Activated naive CD8-positive, alpha-beta T cell treated with anti-CD3 and anti-CD28 coated beads, Interleukin-2, amount 10 ng/mL, durations not matched to agents 7 days and 5 days (primary cell): Measurements from ENCODE around the gene MEGF11. TPM values are rescaled to one million over a fixed set of nuclear protein-coding genes. Genes with fewer than 3 reads are reported as not detected.

ENCODE experiments used
- ATAC-seq: fragments of 150-1000 bp; cut with Tn5 transposase; one replicate; pipeline ENCODE4 v1.10.0; 2021; ENCODE audit warnings: low read depth, moderate library complexity
- POLR2A ChIA-PET: fragments of 350-600 bp; sonication (Branson Sonifier 250); formaldehyde crosslinking; loops from one replicate; lab custom pipeline; 2021; ENCODE audit warnings: antibody characterized with exemption; lab: Charles Lee
- DNase-seq: peaks from one replicate; pipeline ENCODE4 v3.0.0; 2021
- H3K27ac Mint-ChIP-seq: one replicate; pipeline ENCODE4 v1.8.0; 2022; ENCODE audit warnings: mild to moderate bottlenecking, mixed read lengths
- H3K27me3 Mint-ChIP-seq: one replicate; pipeline ENCODE4 v1.8.0; 2022; ENCODE audit warnings: mild to moderate bottlenecking, moderate library complexity, mixed read lengths
- H3K36me3 Mint-ChIP-seq: one replicate; pipeline ENCODE4 v1.8.0; 2021; ENCODE audit warnings: mild to moderate bottlenecking, mixed read lengths
- H3K4me1 Mint-ChIP-seq: one replicate; pipeline ENCODE4 v1.8.0; 2021; ENCODE audit warnings: mixed read lengths
- H3K4me3 Mint-ChIP-seq: one replicate; pipeline ENCODE4 v1.8.0; 2022; ENCODE audit warnings: mild to moderate bottlenecking, moderate library complexity, mixed read lengths
- H3K9me3 Mint-ChIP-seq: one replicate; pipeline ENCODE4 v1.8.0; 2021; ENCODE audit warnings: mixed read lengths
- total RNA-seq, 2 experiments: library from RNA; stranded (reverse); gene quantifications; one replicate each; pipeline ENCODE4 v1.2.3, GENCODE V29; 2021

MEGF11 gene
- total RNA-seq, 2 experiments from 2014 or later, result not detected

- Mint-ChIP-seq H3K27ac (no peak overlapping the region), H3K4me1 (peaks cover 1% of the 10 kb centered on the region), H3K4me3 (no peak overlapping the region), H3K27me3 (peaks cover 13% of the 10 kb centered on the region), H3K9me3 (no peaks in the 10 kb centered on the region), H3K36me3 (no peaks in the 10 kb centered on the region)
- POLR2A ChIA-PET, result no interaction called here
- no peak for DNase-seq
- ATAC-seq, result no peak
Observed at GRCh38 chr15:66211670-66212562, 41.6 kb downstream of the MEGF11 start.

GRCh38 chr15:66210684-66211083, 42.9 kb downstream of the MEGF11 start:
- POLR2A ChIA-PET, result no interaction called here
- ATAC-seq (no peak), DNase-seq (no peak)
- no peak overlapping the region for H3K4me3 Mint-ChIP-seq
- peaks cover 1% of the 10 kb centered on the region for H3K4me1 Mint-ChIP-seq
- peaks cover 24% of the 10 kb centered on the region for H3K27me3 Mint-ChIP-seq
- H3K36me3 Mint-ChIP-seq, result no peaks in the 10 kb centered on the region
- no peaks in the 10 kb centered on the region for H3K9me3 Mint-ChIP-seq
- H3K27ac Mint-ChIP-seq, result no peak overlapping the region

DNA sequence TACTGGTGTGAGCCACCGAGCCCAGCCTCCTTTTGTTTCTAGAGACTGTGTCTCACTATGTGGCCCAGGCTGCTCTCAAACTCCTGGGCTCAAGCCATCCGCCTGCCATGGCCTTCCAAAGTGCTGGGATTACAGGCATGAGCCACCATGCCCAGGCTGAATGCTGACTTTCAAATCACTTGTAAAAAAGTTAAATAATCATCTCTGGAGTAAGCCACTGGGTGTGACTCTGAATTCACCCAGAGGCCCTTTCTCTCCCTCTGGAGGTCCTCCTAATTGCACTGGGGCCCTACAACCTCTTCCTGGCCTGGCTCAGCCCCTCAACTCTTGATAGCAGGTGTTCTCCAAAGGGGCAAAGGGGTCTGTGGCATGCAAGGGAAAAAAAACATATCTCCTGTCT, 54.8 kb downstream of the MEGF11 start:
- no peaks in the 10 kb centered on the region for H3K27me3 Mint-ChIP-seq
- no peaks in the 10 kb centered on the region for H3K36me3 Mint-ChIP-seq
- H3K4me3 Mint-ChIP-seq, result no peak overlapping the region
- no peaks in the 10 kb centered on the region for H3K9me3 Mint-ChIP-seq
- DNase-seq (no peak), ATAC-seq (no peak)
- H3K4me1 Mint-ChIP-seq, result no peaks in the 10 kb centered on the region
- no peak overlapping the region for H3K27ac Mint-ChIP-seq
- POLR2A ChIA-PET, result no interaction called here

GRCh38 chr15:66196602-66197001, 56.9 kb downstream of the MEGF11 start:
- no peak overlapping the region for H3K27ac Mint-ChIP-seq
- DNase-seq (no peak), ATAC-seq (no peak)
- H3K9me3 Mint-ChIP-seq, result no peaks in the 10 kb centered on the region
- no peak overlapping the region for H3K4me3 Mint-ChIP-seq
- no peaks in the 10 kb centered on the region for H3K4me1 Mint-ChIP-seq
- POLR2A ChIA-PET, result no interaction called here
- peaks cover 2% of the 10 kb centered on the region for H3K27me3 Mint-ChIP-seq
- no peaks in the 10 kb centered on the region for H3K36me3 Mint-ChIP-seq

DNA sequence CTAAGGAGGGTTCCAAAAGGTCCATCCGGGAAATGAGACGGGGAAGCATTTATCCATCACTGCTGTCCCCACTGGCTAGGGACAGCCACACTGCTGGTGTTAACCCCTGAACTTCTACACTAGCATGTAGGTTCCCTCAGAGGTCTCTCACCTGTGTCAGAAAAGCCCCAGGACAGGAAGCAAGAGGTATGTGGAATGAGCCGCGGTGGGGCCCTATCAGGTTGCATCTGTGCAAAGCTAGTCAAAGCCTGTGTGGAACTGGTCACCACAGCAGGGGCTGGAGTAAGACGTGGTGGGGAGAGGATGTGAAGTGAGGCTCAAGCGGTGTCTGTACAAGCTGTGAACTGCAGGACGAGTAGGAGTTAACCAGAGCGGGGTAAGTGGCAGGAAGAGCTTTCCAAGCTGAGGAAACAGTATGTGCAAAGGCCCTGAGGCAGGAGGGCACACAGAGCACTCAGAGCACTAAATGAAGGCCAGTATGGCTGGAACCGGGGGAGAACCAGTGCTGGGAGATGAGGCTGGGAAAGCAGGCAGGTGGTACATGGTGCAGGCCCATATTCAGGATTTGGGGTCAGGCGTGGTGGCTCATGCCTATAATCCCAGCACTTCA, 57.8 kb downstream of the MEGF11 start:
- no peaks in the 10 kb centered on the region for H3K36me3 Mint-ChIP-seq
- no peak for DNase-seq
- H3K4me3 Mint-ChIP-seq, result no peak overlapping the region
- no peaks in the 10 kb centered on the region for H3K9me3 Mint-ChIP-seq
- H3K27ac Mint-ChIP-seq, result no peak overlapping the region
- peaks cover 2% of the 10 kb centered on the region for H3K27me3 Mint-ChIP-seq
- no peaks in the 10 kb centered on the region for H3K4me1 Mint-ChIP-seq
- ATAC-seq, result no peak
- POLR2A ChIA-PET, result interaction anchor here (0.6 kb wide), 1 partner anchor 195 kb away, joined by 3 read pairs; no protein-coding TSS in a partner anchor

- no peak for DNase-seq
- no peak for ATAC-seq
- Mint-ChIP-seq H3K27ac (no peak overlapping the region), H3K27me3 (peaks cover 6% of the 10 kb centered on the region), H3K9me3 (no peaks in the 10 kb centered on the region), H3K4me1 (no peaks in the 10 kb centered on the region), H3K36me3 (no peaks in the 10 kb centered on the region), H3K4me3 (no peak overlapping the region)
- POLR2A ChIA-PET, result no interaction called here
Observed at GRCh38 chr15:66193066-66193465, 60.5 kb downstream of the MEGF11 start.

- H3K27ac Mint-ChIP-seq, result no peak overlapping the region
- POLR2A ChIA-PET, result no interaction called here
- no peak overlapping the region for H3K4me3 Mint-ChIP-seq
- H3K4me1 Mint-ChIP-seq, result no peaks in the 10 kb centered on the region
- H3K9me3 Mint-ChIP-seq, result no peaks in the 10 kb centered on the region
- H3K36me3 Mint-ChIP-seq, result no peaks in the 10 kb centered on the region
- peaks cover 11% of the 10 kb centered on the region for H3K27me3 Mint-ChIP-seq
- no peak for DNase-seq
- ATAC-seq, result no peak
Observed at GRCh38 chr15:66190746-66191145, 62.8 kb downstream of the MEGF11 start.

GRCh38 chr15:66189291-66189690, 64.3 kb downstream of the MEGF11 start:
- ATAC-seq (no peak), DNase-seq (no peak)
- Mint-ChIP-seq H3K4me3 (no peak overlapping the region), H3K9me3 (no peaks in the 10 kb centered on the region), H3K27me3 (peaks cover 23% of the 10 kb centered on the region), H3K4me1 (peaks cover under 1% of the 10 kb centered on the region), H3K27ac (no peak overlapping the region), H3K36me3 (no peaks in the 10 kb centered on the region)
- POLR2A ChIA-PET, result no interaction called here

DNA sequence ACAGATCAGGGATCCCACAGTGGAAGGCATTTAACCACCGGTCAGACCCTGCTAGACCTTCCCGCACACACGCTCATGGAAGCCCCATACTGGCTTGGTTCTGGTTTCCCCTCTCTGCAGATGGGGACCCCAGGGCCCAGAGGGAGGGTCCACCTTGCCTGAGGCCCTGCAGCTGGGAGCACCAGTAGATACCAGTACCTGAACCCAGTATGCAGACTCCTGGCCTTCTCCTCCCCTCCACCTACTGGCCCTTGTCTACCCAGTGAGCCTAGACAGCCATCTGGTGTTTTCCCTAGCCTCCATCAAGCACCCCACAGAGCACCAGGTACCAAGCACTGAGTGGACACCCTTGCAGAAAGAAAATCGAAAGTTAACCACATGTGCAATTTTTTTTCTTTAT, 65.1 kb downstream of the MEGF11 start:
- DNase-seq (no peak), ATAC-seq (no peak)
- Mint-ChIP-seq H3K4me1 (peaks cover 3% of the 10 kb centered on the region), H3K27me3 (peaks cover 30% of the 10 kb centered on the region), H3K9me3 (no peaks in the 10 kb centered on the region), H3K27ac (no peak overlapping the region), H3K4me3 (no peak overlapping the region), H3K36me3 (no peaks in the 10 kb centered on the region)
- POLR2A ChIA-PET, result no interaction called here

GRCh38 chr15:66187271-66187670, 66.3 kb downstream of the MEGF11 start:
- POLR2A ChIA-PET, result interaction anchor here (0.6 kb wide), 1 partner anchor 106 kb away, joined by 3 read pairs; no protein-coding TSS in a partner anchor
- DNase-seq (no peak), ATAC-seq (no peak)
- H3K4me1 Mint-ChIP-seq, result peaks cover 3% of the 10 kb centered on the region
- H3K4me3 Mint-ChIP-seq, result no peak overlapping the region
- H3K36me3 Mint-ChIP-seq, result no peaks in the 10 kb centered on the region
- no peak overlapping the region for H3K27ac Mint-ChIP-seq
- no peaks in the 10 kb centered on the region for H3K9me3 Mint-ChIP-seq
- peaks cover 33% of the 10 kb centered on the region for H3K27me3 Mint-ChIP-seq

DNA sequence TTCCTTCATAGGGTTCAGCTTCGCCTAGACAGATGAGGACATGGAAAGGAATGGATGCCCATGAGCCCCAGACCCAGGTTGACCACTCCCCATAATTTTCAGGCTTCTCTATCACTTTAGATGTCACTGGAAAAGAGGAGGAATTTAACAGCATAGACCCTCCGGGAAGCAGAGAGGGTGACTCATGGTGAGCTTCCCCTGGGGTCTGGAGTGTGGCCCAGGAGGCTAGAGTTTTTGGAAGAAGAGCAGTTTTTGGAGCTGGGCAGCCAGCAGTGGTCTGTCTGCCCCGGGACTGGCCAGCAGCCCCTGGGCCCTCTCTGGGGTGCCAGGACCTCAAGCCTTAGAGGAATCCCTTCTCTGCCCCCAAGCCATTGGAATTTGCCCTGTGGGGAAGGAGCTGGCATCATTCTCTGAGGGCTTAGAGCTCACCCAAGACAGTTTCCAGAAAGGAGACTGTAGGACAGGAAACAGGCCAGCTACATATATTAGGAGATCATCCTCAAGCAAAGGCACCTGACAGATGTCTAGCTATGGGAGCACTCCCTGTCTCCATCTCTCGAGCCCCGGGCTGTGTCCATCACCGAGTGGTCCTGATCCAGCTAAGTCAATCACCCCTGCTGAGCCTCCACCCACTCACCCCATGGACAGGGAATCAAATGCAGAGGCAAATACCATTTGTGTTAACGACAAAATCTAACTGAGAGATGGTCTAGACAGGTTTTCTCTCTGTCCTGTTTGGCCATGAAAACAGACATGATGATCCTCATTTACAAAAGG, 67.3 kb downstream of the MEGF11 start:
- Mint-ChIP-seq H3K27ac (no peak overlapping the region), H3K4me3 (no peak overlapping the region), H3K9me3 (no peaks in the 10 kb centered on the region), H3K27me3 (peaks cover 33% of the 10 kb centered on the region), H3K36me3 (no peaks in the 10 kb centered on the region), H3K4me1 (peaks cover 3% of the 10 kb centered on the region)
- ATAC-seq (no peak), DNase-seq (no peak)
- POLR2A ChIA-PET, result no interaction called here

DNA sequence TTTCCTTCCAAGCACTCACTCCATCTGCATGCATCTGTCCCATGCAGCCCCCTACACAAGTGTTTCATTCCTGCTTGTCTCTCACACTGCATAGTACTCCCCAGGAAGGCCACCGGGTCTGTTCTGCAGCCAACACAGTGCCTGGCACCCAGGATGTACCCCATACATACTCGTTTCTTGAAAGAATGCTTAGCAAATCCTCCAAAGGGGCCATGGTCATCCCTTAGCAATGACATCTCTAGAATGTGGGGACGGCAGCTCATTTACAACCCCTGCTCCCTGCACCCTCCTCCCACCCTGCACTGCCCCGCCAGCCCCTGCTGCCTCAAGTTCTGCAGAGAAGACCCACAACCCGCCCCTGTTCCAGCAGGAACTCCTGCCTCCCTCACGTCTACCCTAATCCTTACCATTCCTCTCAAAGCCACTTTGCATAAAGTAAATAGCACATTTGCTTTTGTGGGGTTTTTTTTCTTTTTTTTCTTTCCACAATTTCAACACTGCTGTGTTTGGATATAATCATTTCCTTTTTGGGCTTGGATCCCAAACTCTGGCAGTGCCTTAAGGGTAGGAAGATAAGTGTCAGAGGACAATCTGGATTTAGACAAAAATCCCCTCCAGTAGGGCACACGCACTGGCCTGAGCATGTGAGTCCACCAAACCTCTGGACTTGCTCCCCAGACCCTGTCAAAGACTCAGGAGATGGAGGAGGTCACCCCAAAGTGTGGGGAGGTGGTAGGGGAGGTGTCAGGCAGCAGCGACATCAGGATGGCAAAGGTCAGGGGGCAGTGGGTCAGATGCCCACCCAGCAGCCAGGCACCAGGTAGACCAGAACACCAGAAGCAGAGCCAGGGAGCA, 68.4 kb downstream of the MEGF11 start:
- ATAC-seq (no peak), DNase-seq (no peak)
- H3K9me3 Mint-ChIP-seq, result no peaks in the 10 kb centered on the region
- no peak overlapping the region for H3K27ac Mint-ChIP-seq
- peaks cover 38% of the 10 kb centered on the region for H3K27me3 Mint-ChIP-seq
- no peak overlapping the region for H3K4me3 Mint-ChIP-seq
- H3K36me3 Mint-ChIP-seq, result no peaks in the 10 kb centered on the region
- H3K4me1 Mint-ChIP-seq, result peaks cover 3% of the 10 kb centered on the region
- POLR2A ChIA-PET, result no interaction called here

GRCh38 chr15:66184492-66184891, 69.1 kb downstream of the MEGF11 start:
- Mint-ChIP-seq H3K27ac (no peak overlapping the region), H3K4me1 (peaks cover 3% of the 10 kb centered on the region), H3K27me3 (peaks cover 42% of the 10 kb centered on the region), H3K4me3 (no peak overlapping the region), H3K9me3 (no peaks in the 10 kb centered on the region), H3K36me3 (no peaks in the 10 kb centered on the region)
- ATAC-seq, result no peak
- POLR2A ChIA-PET, result no interaction called here
- no peak for DNase-seq
